ENCODE data around the gene PSMD7. TPM values are rescaled to one million over a fixed set of nuclear protein-coding genes. Genes with fewer than 3 reads are reported as not detected.

PSMD7 gene
- total RNA-seq, 6 experiments from 2014 or later: 39.2 to 53.3 (median 45.2) TPM

GRCh38 chr16:74291577-74292208 is 4.9 kb upstream of the PSMD7 start:
- Histone ChIP-seq H3K36me3 (no peaks in the 10 kb centered on the region), H3K27ac (peak overlapping the region; percentile 8 to 25 (median 24)), H3K4me1 (peaks cover 0 to 19% (median 7%) of the 10 kb centered on the region in 4 donors), H3K4me3 (no peak overlapping the region), H3K27me3 (no peaks in the 10 kb centered on the region), H3K9me3 (no peaks in the 10 kb centered on the region)
- WGBS (ENCODE audit: insufficient coverage, low coverage, low lambda C conversion rate, missing lambda C conversion rate): 89% methylated on average over 1 of the region's 1 CpG
- ATAC-seq (peak; percentile 50 to 76 (median 68)), DNase-seq (peak in 2 of 3 donors; percentile 34 to 79)
- intact Hi-C loops (cut with DNase I): no loop called here
- TF ChIP-seq CTCF (IDR thresholded peaks at IDR 0.05) (no peak), POLR2A (IDR thresholded peaks at IDR 0.05) (peak; percentile 47)

- H3K27me3 ChIP-seq: no peaks in the 10 kb centered on the region
- H3K9me3 ChIP-seq: no peaks in the 10 kb centered on the region
- H3K4me3 ChIP-seq: peak overlapping the region; percentile 75 to 98 (median 84)
- TF ChIP-seq POLR2A (IDR thresholded peaks at IDR 0.05): no peak
- no peak for TF ChIP-seq CTCF (IDR thresholded peaks at IDR 0.05)
- ATAC-seq (peak in 3 of 4 donors; percentile 0 to 6 (median 1)), DNase-seq (no peak)
- H3K4me1 ChIP-seq: peaks cover 0 to 22% (median 10%) of the 10 kb centered on the region in 4 donors
- peak overlapping the region; percentile 83 to 95 (median 91) for H3K27ac ChIP-seq
- intact Hi-C loops (cut with DNase I): no loop called here
- H3K36me3 ChIP-seq: peaks cover 0 to 20% (median 8%) of the 10 kb centered on the region in 4 donors
- 0% methylated on average over 9 of the region's 9 CpGs for WGBS (ENCODE audit: insufficient coverage, low coverage, low lambda C conversion rate, missing lambda C conversion rate)
Measured at GRCh38 chr16:74296104-74296431, 546 bp upstream of the PSMD7 start.

GRCh38 chr16:74297145-74297665 is 591 bp downstream of the PSMD7 start:
- peak in 1 of 3 donors; percentile 29 for DNase-seq
- 0% methylated on average over 25 of the region's 27 CpGs for WGBS (ENCODE audit: insufficient coverage, low coverage, low lambda C conversion rate, missing lambda C conversion rate)

GRCh38 chr16:74298104-74298503 is 1.5 kb downstream of the PSMD7 start:
- Histone ChIP-seq H3K27ac (no peak overlapping the region), H3K4me1 (peaks cover 0 to 21% (median 6%) of the 10 kb centered on the region in 4 donors), H3K27me3 (no peaks in the 10 kb centered on the region), H3K9me3 (no peaks in the 10 kb centered on the region), H3K4me3 (peak overlapping the region in 2 of 3 donors; percentile 84 to 98), H3K36me3 (peaks cover 0 to 40% (median 26%) of the 10 kb centered on the region in 4 donors)
- DNase-seq (no peak), ATAC-seq (no peak)
- WGBS (ENCODE audit: insufficient coverage, low coverage, low lambda C conversion rate, missing lambda C conversion rate): 100% methylated on average over 2 of the region's 2 CpGs
- TF ChIP-seq CTCF (IDR thresholded peaks at IDR 0.05) (no peak), POLR2A (IDR thresholded peaks at IDR 0.05) (no peak)
- intact Hi-C loops (cut with DNase I): no loop called here

More at GRCh38 chr16:74297145-74297665, 591 bp downstream of the PSMD7 start:
- Histone ChIP-seq H3K4me1 (peaks cover 0 to 21% (median 8%) of the 10 kb centered on the region in 4 donors), H3K4me3 (peak overlapping the region; percentile 75 to 98 (median 84)), H3K27ac (peak overlapping the region; percentile 83 to 95 (median 91)), H3K36me3 (peaks cover 0 to 31% (median 18%) of the 10 kb centered on the region in 4 donors), H3K27me3 (no peaks in the 10 kb centered on the region), H3K9me3 (no peaks in the 10 kb centered on the region)
- intact Hi-C loops (cut with DNase I): no loop called here
- TF ChIP-seq CTCF (IDR thresholded peaks at IDR 0.05) (no peak), POLR2A (IDR thresholded peaks at IDR 0.05) (no peak)
- ATAC-seq: peak in 3 of 4 donors; percentile 3 to 40 (median 25)
